ENCODE data around the gene SNRPD1.
A peak's percentile ranks its signal among the peaks of the same experiment; 100 is the strongest.
"Not testable (repeated sequence)": the region's sequence is repeated elsewhere in the genome, so short reads cannot be mapped to it uniquely, and the experiment has no call there.

Gene SNRPD1

DNA sequence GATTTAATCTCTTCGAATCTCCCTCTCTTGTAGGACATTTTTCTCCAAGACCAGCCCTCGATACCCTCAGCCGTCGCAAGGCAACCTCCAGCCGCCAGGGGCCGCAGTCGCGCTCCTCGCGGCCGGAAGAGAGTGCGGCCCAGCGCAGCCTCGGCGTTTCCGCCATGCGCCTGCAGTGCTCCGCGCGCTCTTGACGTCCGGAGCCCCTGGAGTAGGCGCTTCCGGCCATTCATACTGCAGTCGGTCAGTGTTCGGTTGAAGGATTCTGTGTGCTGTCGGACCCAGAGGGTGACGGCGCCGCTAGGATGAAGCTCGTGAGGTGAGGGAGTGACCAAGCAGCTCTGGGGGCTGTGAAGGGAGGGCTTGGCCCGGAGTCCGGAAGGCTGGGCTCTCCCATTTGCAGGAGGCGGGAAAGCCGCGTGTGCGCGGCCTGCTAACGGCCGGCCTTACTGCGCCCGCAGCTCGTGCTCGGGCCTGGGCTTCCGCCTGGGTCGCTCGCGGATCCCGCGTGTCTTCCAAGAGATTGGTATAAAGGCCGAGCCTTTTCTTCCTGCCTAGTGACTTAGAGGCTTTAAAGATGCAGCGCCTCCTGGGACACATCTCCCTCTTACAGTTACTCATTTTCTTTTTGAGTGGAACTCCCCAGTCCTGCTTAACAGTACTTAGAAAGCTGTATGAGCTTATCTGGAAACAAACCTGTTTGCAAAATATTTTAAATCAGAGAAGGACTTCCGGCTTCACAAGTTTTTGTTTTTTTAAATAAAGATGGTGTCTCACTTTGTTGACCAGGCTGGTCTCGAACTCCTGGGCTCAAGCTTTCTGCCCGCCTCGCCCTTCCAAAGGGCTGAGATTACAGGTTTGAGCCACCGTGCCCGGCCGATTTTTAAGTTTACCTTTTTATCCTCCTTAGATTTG lies at the start of gene SNRPD1:
TSS of gene SNRPD1 (plus strand) at position 190 of the 915 bp plus-strand sequence. CDS start at position 306, 116 bp downstream.
- peak; percentile 98 for ATAC-seq (ENCODE audit: low read depth)

DNA sequence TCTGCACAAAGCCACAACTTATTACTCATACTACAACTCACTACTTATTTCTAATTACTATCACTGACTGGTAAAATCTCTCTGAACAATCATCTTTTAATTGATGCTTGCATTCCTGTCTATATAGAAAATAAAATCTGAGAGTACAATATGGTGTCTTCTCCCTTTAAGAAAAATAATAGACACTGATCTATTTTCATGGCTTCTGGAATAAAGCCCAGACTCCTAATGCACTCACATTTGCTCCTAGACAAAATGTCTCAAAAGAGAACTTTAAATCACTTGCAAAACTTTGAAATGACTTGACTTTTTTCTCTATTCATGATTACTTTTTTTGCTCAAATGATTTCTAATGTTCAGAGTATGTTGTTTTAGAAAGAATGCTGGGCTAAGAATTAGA lies 40.3 kb upstream of the SNRPD1 start:
- H3K36me3 ChIP-seq (ENCODE audit: low read depth): peaks cover 90% of the 10 kb centered on the region
- no peaks in the 10 kb centered on the region for H3K4me1 ChIP-seq (ENCODE audit: insufficient read depth, poor library complexity, severe bottlenecking)
- H3K9me3 ChIP-seq (ENCODE audit: severe bottlenecking): no peaks in the 10 kb centered on the region
- ATAC-seq (ENCODE audit: low read depth) (no peak), DNase-seq (ENCODE audit: low spot score) (no peak)
- no peak overlapping the region for H3K27ac ChIP-seq (ENCODE audit: poor library complexity, severe bottlenecking)
- TF ChIP-seq, protein P1, sequence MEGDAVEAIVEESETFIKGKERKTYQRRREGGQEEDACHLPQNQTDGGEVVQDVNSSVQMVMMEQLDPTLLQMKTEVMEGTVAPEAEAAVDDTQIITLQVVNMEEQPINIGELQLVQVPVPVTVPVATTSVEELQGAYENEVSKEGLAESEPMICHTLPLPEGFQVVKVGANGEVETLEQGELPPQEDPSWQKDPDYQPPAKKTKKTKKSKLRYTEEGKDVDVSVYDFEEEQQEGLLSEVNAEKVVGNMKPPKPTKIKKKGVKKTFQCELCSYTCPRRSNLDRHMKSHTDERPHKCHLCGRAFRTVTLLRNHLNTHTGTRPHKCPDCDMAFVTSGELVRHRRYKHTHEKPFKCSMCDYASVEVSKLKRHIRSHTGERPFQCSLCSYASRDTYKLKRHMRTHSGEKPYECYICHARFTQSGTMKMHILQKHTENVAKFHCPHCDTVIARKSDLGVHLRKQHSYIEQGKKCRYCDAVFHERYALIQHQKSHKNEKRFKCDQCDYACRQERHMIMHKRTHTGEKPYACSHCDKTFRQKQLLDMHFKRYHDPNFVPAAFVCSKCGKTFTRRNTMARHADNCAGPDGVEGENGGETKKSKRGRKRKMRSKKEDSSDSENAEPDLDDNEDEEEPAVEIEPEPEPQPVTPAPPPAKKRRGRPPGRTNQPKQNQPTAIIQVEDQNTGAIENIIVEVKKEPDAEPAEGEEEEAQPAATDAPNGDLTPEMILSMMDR (IDR thresholded peaks at IDR 0.05; ENCODE audit: poor library complexity, severe bottlenecking): no peak
- no peaks in the 10 kb centered on the region for H3K27me3 ChIP-seq (ENCODE audit: insufficient read depth, poor library complexity, severe bottlenecking)
- no peak overlapping the region for H3K4me3 ChIP-seq (ENCODE audit: severe bottlenecking)

More for the DNA sequence above, at the start of gene SNRPD1:
- DNase-seq (ENCODE audit: low spot score): peak; percentile 82
- H3K4me3 ChIP-seq (ENCODE audit: severe bottlenecking): peak within 1 kb of the TSS; percentile 89
- peaks cover 5% of the 10 kb centered on the region for H3K4me1 ChIP-seq (ENCODE audit: insufficient read depth, poor library complexity, severe bottlenecking)
- H3K27ac ChIP-seq (ENCODE audit: poor library complexity, severe bottlenecking): peak within 1 kb of the TSS; percentile 74
- H3K9me3 ChIP-seq (ENCODE audit: severe bottlenecking): no peaks in the 10 kb centered on the region
- H3K27me3 ChIP-seq (ENCODE audit: insufficient read depth, poor library complexity, severe bottlenecking): no peaks in the 10 kb centered on the region
- TF ChIP-seq, protein P1 (IDR thresholded peaks at IDR 0.05; ENCODE audit: poor library complexity, severe bottlenecking): peak; percentile 97
- H3K36me3 ChIP-seq (ENCODE audit: low read depth): peaks cover 35% of the 10 kb centered on the region

DNA sequence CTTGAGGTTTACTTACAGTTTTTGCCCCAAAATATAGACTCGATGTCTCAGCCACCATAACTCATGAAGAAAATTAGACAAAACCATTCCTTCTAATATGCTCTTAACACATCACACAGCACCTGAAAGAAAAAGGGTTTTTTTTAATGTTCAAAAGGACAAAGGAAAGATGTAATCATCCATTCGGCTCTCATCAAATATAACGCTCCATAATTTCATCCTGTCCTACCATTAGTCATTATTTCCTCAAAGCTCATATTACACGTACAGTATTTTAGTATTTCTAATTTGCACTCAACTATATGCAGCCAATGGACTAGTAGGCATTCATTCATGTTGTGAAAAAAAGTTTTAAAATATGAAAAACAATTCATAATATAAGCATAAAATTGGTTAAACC lies 36.5 kb upstream of the SNRPD1 start:
- ATAC-seq (ENCODE audit: low read depth) (no peak), DNase-seq (ENCODE audit: low spot score) (no peak)
- Histone ChIP-seq H3K4me1 (ENCODE audit: insufficient read depth, poor library complexity, severe bottlenecking) (no peaks in the 10 kb centered on the region), H3K9me3 (ENCODE audit: severe bottlenecking) (no peaks in the 10 kb centered on the region), H3K27ac (ENCODE audit: poor library complexity, severe bottlenecking) (no peak overlapping the region), H3K27me3 (ENCODE audit: insufficient read depth, poor library complexity, severe bottlenecking) (no peaks in the 10 kb centered on the region), H3K4me3 (ENCODE audit: severe bottlenecking) (no peak overlapping the region), H3K36me3 (ENCODE audit: low read depth) (peaks cover 71% of the 10 kb centered on the region)
- TF ChIP-seq, protein P1 (IDR thresholded peaks at IDR 0.05; ENCODE audit: poor library complexity, severe bottlenecking): no peak

DNA sequence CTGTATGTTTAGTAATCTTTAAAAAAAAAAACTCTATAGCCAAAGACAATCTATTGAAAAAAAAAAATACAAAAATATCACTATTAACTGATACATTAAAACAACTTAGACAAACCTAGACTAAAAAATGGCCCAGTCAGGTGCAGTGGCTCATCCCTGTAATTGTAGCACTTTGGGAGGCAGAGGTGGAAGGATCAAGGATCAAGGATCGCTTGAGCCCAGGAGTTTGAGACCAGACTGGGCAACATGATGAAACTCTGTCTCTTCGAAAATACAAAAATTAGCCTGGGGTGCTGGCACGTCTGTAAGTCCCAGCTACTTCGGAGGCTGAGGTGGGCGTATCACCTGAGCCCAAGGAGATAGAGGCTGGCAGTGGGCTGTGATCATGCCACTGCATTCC lies 27.7 kb upstream of the SNRPD1 start:
- Histone ChIP-seq H3K9me3 (ENCODE audit: severe bottlenecking) (no peaks in the 10 kb centered on the region), H3K4me1 (ENCODE audit: insufficient read depth, poor library complexity, severe bottlenecking) (no peaks in the 10 kb centered on the region), H3K27me3 (ENCODE audit: insufficient read depth, poor library complexity, severe bottlenecking) (no peaks in the 10 kb centered on the region), H3K27ac (ENCODE audit: poor library complexity, severe bottlenecking) (no peak overlapping the region), H3K4me3 (ENCODE audit: severe bottlenecking) (no peak overlapping the region), H3K36me3 (ENCODE audit: low read depth) (peaks cover 31% of the 10 kb centered on the region)
- DNase-seq (ENCODE audit: low spot score): no peak
- TF ChIP-seq, protein P1 (IDR thresholded peaks at IDR 0.05; ENCODE audit: poor library complexity, severe bottlenecking): no peak
- no peak for ATAC-seq (ENCODE audit: low read depth)

DNA sequence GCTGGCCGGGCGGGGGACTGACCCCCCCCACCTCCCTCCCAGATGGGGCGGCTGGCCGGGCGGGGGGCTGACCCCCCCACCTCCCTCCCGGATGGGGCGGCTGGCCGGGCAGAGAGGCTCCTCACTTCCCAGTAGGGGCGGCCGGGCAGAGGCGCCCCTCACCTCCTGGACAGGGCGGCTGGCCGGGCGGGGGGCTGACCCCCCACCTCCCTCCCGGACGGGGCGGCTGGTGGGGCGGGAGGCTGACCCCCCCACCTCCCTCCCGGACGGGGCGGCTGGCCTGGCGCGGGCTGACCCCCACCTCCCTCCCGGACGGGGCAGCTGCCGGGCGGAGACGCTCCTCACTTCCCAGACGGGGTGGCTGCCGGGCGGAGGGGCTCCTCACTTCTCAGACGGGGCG lies 19.8 kb upstream of the SNRPD1 start:
- not testable (repeated sequence) for DNase-seq (ENCODE audit: low spot score); H3K9me3 ChIP-seq (ENCODE audit: severe bottlenecking); H3K27ac ChIP-seq (ENCODE audit: poor library complexity, severe bottlenecking)

More for the DNA sequence above, 19.8 kb upstream of the SNRPD1 start:
- not testable (repeated sequence) for H3K27me3 ChIP-seq (ENCODE audit: insufficient read depth, poor library complexity, severe bottlenecking); H3K36me3 ChIP-seq (ENCODE audit: low read depth); ATAC-seq (ENCODE audit: low read depth); H3K4me1 ChIP-seq (ENCODE audit: insufficient read depth, poor library complexity, severe bottlenecking); H3K4me3 ChIP-seq (ENCODE audit: severe bottlenecking)

Measured in RWPE2 (cell line).